ENCODE data around the gene ANO4. TPM values are rescaled to one million over a fixed set of nuclear protein-coding genes. Genes with fewer than 3 reads are reported as not detected.

The ANO4 gene
- polyA plus RNA-seq, 3 donors: 1.1 to 2.3 (median 2.0) TPM

DNA sequence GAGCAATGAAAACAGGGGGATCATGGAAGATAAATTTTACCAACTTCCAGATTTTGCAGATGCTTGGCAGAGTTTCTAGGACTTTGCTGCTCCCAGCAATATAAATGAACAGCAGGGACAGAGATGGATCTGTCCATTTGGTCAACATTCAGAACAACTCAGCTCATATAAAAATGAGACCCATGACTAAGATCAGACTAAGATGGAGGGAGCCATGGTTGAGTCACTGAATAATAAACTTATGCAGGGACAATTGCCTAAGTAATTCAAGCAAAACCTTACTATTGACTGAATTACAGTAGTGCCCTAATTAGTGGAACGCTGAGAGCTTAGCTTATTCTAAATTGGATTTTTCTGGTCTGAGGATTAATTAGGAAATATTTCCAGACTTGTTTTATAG, 210.3 kb downstream of the ANO4 start:
- no peak for DNase-seq (ENCODE audit: extremely low read depth in 1 of 11, low read depth in 9 of 11, low spot score in 4 of 11)

DNA sequence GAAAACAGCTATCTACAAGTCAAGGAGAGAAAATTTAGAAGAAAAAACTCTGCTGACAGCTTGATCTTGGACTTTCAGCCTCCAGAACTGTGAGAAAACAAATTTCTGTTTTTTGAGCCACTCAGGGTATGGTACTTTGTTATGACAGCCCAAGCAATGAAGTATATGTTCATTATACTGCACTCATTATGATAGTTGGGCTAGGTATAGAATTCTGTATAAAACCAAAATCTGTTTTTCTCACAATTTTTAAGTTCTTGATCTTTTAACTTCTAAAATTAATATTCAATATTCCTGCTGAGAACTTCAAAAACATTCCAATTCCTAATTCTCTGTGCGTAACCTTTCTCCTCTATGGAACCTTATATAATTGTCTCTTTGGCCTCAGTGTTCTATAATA, 214.7 kb downstream of the ANO4 start:
- DNase-seq (ENCODE audit: extremely low read depth in 1 of 11, low read depth in 9 of 11, low spot score in 4 of 11): no peak

- DNase-seq (ENCODE audit: extremely low read depth in 1 of 11, low read depth in 9 of 11, low spot score in 4 of 11): no peak
Observed at GRCh38 chr12:101010896-101011295, 216.3 kb downstream of the ANO4 start.

GRCh38 chr12:101013993-101014392, 219.4 kb downstream of the ANO4 start:
- no peak for DNase-seq (ENCODE audit: extremely low read depth in 1 of 11, low read depth in 9 of 11, low spot score in 4 of 11)

- DNase-seq (ENCODE audit: extremely low read depth in 1 of 11, low read depth in 9 of 11, low spot score in 4 of 11): no peak
Observed at GRCh38 chr12:101015044-101015443, 220.5 kb downstream of the ANO4 start.

- DNase-seq (ENCODE audit: extremely low read depth in 1 of 11, low read depth in 9 of 11, low spot score in 4 of 11): peak in 6 of 11 donors; percentile 11 to 39 (median 14)
Observed at GRCh38 chr12:101018540-101018939, 224.0 kb downstream of the ANO4 start.

- DNase-seq (ENCODE audit: extremely low read depth in 1 of 11, low read depth in 9 of 11, low spot score in 4 of 11): no peak
Observed at GRCh38 chr12:101019201-101019600, 224.6 kb downstream of the ANO4 start.

DNA sequence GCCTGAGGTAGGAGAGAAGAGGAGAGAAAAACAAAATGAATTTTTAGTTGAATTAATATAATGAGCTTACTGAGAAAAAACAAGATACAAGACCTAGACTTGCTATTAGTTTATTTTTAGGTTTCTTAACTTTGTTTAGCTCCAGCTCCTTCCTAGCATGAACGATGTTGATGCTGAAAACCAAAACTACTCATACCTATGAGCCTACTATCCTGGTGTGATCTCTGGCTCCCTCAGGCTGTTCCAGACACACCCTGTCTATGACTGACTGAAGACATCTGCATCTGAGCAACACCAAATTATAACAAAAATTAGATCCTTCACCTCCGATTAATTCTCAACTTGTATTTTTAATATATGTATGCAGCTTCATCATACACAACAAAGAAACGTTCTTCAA, 225.1 kb downstream of the ANO4 start:
- no peak for DNase-seq (ENCODE audit: extremely low read depth in 1 of 11, low read depth in 9 of 11, low spot score in 4 of 11)

- DNase-seq (ENCODE audit: extremely low read depth in 1 of 11, low read depth in 9 of 11, low spot score in 4 of 11): no peak
Observed at GRCh38 chr12:101021442-101021841, 226.9 kb downstream of the ANO4 start.

DNA sequence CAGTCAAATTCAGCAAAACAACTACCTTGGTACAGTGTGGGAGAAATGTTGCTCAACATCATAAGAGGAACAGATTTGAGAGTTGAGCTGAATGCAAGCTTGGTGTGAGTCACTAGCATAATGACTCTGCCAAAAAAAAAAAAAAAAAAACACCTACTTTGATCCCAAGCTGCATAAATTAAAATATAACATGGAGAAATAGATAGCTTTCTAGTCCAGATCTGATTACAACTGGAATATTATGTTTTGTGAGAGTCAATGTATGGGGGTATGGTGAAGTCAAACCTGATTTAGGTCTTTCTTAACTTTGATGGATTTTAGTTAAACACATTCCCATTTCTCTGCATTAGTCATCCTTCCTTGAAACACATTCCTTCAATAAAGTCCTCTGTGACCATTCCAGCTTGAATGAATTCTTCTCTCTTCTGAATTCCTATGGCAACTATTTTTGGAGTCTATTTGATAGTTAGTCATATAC, 227.4 kb downstream of the ANO4 start:
- DNase-seq (ENCODE audit: extremely low read depth in 1 of 11, low read depth in 9 of 11, low spot score in 4 of 11): no peak

DNA sequence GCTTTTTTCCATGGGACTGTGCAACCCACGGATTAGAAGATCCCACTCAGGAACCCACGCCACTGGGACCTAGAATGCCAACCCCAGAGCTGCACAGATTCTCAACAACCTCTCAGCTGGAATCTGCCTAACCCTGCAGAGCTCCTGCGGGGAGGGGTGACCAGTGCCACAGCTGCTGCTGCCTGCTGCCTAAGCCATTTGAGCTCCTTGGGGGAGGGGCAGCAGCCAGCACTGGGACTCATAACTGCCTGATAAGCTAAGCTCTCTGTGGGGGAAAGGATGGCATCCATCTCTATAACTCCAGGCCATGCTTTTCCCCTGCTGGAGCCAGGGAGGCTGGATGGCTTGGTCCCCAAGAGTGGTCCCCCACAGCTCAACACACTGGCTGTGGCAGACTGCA, 232.6 kb downstream of the ANO4 start:
- no peak for DNase-seq (ENCODE audit: extremely low read depth in 1 of 11, low read depth in 9 of 11, low spot score in 4 of 11)

- DNase-seq (ENCODE audit: extremely low read depth in 1 of 11, low read depth in 9 of 11, low spot score in 4 of 11): no peak
Observed at GRCh38 chr12:101027816-101028215, 233.2 kb downstream of the ANO4 start.

DNA sequence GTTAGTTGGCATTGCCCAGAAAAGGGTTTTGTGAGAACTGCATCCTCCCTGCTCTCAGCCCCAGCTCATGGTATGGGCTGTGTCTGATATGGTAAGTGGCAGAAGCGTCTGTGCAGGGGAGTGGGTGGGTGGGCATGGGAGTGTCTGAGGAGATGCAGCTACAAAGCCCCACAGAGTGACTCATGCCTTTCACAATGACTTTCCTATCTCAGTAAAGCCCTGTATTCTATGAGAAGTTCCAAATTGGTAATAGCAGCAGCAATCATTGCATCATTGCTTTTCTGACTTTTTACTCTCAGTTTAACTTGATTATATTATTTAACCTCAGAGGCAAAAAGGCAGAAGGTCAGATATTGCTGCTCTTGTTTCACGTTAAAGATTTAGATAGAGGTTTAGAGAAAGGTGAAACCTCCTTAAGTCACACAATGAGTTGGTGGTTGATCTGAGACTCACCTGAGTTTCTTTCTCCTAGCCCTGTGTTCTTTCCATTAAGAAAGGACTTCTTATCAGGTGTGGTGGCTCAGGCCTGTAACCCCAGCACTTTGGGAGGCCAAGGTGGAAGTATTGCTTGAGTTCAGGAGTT, 243.8 kb downstream of the ANO4 start:
- DNase-seq (ENCODE audit: extremely low read depth in 1 of 11, low read depth in 9 of 11, low spot score in 4 of 11): no peak

- no peak for DNase-seq (ENCODE audit: extremely low read depth in 1 of 11, low read depth in 9 of 11, low spot score in 4 of 11)
Observed at GRCh38 chr12:101039848-101040531, 245.4 kb downstream of the ANO4 start.

GRCh38 chr12:101040936-101041335, 246.4 kb downstream of the ANO4 start:
- no peak for DNase-seq (ENCODE audit: extremely low read depth in 1 of 11, low read depth in 9 of 11, low spot score in 4 of 11)

GRCh38 chr12:101042211-101042610, 247.6 kb downstream of the ANO4 start:
- DNase-seq (ENCODE audit: extremely low read depth in 1 of 11, low read depth in 9 of 11, low spot score in 4 of 11): no peak

DNA sequence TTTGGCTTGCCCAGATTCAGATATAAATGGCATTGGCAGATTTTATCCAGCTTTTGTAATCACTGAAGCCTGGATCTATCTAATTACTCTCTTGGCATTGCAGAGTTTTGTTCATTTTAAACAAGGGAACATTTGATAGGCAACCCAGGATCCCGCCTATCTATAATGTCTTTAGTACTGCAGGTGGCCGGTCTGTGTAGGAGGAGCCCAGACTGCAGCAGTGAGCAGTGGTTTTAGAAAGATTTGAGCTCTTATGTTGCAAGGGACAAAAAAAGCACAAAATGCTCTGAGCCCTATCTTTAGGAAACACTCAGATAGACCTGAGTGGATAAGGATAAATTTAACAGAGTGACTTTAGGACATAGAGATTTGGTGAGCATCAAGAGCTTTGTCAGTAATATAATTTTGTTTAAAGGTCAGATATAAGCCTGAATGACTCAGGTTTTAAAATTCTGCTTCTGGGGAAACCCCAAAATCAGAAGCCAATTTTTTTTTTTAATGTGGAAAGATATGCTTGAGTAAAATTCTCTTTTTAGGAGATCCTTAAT, 250.0 kb downstream of the ANO4 start:
- peak in 1 of 11 donors; percentile 8 for DNase-seq (ENCODE audit: extremely low read depth in 1 of 11, low read depth in 9 of 11, low spot score in 4 of 11)

DNA sequence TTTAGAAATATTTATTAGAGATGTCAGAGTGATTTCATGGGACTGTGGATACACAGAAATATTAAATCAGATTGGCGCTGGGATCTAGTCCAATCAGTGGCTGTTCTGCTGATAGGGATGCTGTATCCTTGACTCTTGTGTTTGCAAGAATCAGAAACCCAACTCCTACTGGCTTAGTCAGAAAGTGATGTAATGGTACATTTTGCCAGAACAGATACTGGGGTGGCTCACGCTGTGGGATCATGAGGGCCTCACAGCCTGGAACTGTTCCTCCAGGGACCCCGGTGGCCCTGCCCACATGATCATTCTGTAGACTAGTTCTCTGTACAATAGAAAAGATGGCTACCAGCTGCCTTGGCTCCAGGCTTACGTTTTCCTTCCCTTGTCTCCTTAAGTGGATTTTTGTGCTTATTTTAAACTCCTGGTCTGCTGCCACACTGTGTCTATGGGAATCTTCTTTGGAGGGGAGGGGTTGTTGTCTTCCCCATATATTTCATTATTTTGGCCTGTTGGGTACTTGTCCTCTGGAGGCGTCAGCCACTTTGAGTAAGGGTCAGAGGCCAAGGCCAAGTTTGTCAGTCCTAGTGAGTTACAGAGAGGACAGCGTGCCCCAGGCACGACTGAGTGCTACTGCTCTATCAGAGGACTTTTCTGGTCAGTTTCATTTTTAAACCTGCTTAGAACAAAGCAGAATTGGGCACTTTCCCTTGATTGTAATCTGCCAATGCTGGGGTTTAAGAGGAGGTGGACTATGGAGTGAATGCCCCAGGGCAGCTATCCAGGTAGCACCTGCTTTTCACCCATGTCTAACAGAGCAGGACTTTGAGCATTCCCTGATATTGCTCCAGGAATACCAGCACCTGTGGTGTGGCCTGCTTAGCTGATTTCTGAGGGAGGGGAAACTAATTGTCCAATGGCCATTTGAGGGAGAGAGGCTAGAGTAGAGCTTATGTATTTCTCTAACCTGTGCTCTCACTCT, 251.2 kb downstream of the ANO4 start:
- no peak for DNase-seq (ENCODE audit: extremely low read depth in 1 of 11, low read depth in 9 of 11, low spot score in 4 of 11)

- DNase-seq (ENCODE audit: extremely low read depth in 1 of 11, low read depth in 9 of 11, low spot score in 4 of 11): no peak
Observed at GRCh38 chr12:101047652-101048051, 253.1 kb downstream of the ANO4 start.

GRCh38 chr12:101050631-101051030, 256.1 kb downstream of the ANO4 start:
- no peak for DNase-seq (ENCODE audit: extremely low read depth in 1 of 11, low read depth in 9 of 11, low spot score in 4 of 11)

Data from renal cortex interstitium (tissue), 11 donors.